Muscle of back (tissue), 11 donors: ENCODE measurements around the gene EPHB2. TPM values are rescaled to one million over a fixed set of nuclear protein-coding genes. Genes with fewer than 3 reads are reported as not detected.

Source experiments
- DNase-seq, 3 donors: peaks; one replicate each; pipeline versions ENCODE4 v3.0.0 to v3.0.0-alpha.2; 2013
- polyA plus RNA-seq, 10 donors: library from polyadenylated mRNA; unstranded; fragments of 120-200 nt; gene quantifications; one replicate each; pipeline ENCODE4 v1.2.1, GENCODE V29; 2013; ENCODE audit not compliant: insufficient read length in 10 of 10

The EPHB2 gene
- polyA plus RNA-seq, 10 donors = 15.9 to 26.2 (median 22.5) TPM

DNA sequence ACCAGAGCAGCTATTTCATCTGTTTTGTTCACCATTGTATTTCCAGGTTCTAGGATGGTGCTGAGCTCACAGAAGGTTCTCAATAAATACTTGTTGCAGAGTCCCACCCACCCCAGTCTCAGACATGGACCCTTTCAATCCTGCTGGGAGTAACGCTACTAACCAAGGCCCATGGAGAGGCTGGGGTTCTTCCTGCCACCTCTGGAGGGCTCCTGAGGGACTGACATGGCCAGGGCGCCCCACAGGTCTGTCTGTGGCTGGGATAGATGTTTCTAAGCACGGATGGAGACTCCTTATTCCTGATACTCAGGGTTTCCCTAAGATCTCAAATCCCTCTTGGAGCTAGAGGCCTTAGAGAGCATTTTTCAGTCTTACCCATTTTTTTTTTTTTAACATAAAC, 87.4 kb downstream of the EPHB2 start:
- DNase-seq = no peak

DNA sequence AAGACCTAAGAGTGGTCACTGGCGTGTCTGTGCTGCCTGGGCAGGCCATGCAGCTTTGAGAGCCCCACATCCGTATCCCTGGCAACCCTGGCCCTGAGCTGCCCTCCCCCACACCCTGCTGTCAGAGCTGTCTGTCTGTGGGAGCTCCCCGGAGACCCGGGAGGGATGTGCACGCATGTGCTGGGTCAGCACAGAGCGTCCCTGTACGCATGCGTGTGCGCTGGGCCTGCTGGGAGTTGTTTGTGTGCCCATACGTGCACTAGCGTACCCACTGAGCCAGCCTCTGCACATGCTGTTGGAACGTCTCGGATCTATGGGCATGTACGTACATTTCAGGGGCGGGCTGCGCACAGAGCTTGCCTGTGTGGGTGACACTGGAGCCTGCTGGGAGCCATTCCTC, 89.3 kb downstream of the EPHB2 start:
- DNase-seq = no peak

DNA sequence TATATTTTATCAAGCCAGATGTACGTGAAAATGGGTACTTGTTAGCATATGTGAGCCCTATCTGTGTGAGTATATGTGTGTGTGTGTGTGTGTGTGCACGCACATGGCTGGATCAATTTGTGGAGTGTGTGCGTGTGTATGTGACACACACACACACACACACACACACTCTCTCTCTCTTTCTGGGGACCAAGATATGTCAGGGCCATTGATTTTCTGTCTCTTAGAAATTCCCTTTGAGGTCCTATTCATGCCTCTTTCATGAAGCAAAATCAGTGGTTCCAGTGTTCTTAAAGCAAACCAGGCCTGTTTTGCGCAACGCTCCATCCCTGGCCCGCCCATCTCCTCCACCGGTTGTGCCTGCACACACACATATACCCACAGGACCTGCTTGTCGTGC, 90.0 kb downstream of the EPHB2 start:
- no peak for DNase-seq

DNA sequence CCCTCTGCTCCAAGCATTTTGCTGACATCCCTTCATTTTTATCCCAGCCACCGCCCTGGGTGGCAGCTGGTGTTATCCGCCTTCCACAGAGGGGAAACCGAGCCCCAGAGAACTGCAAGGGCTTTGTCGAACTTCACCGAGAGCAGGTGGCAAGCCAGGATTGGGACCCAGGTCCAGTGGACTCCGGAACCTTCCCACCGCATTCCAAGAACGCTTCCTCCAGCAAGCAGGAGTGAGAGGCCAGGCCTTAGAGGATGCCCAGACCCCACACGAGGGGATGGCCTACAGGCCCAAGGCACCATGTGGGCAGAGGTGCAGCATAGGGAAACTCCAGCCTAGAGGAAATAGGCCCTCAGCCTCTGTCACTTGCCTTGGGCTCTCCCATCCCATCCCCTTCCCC, 90.7 kb downstream of the EPHB2 start:
- DNase-seq = no peak

DNA sequence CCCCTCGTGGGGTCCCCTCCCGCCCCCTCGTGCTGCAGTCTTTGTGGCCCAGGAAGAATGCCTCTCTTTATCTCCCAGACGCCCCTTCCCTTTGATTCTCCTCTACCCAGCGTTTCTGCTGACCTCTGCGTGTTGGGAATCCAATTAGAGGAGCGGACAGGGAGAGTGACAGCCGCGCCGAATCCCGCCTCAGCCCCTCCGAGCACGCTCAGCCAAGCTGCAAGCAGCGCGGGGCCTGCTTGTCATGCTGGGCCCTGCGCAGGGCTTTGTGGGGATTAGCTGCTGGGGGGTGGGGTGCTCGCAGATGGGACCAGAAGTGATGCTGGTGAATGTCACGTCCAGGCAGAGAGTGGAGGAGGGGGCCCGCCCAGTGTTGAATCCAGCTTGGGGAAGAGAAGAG, 91.1 kb downstream of the EPHB2 start:
- DNase-seq = no peak

DNA sequence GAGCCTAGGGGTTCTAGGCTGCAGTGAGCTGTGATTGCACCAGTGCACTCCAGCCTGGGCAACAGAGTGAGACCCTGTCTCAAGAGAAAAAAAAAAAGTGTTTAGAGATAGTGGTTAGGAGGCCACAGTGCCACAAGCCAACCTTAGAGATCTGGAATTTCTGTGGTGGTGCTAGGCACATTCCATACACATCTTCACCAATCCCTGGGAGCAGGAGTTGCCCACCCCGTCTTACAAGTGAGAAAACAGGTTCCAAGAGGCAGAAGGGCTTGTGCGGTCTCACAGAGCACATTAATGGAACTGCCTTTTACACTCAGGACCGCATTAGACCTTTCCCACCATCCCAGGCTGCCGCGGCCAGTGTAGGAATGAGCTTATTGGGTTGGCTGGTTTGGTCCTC, 93.2 kb downstream of the EPHB2 start:
- DNase-seq = no peak

DNA sequence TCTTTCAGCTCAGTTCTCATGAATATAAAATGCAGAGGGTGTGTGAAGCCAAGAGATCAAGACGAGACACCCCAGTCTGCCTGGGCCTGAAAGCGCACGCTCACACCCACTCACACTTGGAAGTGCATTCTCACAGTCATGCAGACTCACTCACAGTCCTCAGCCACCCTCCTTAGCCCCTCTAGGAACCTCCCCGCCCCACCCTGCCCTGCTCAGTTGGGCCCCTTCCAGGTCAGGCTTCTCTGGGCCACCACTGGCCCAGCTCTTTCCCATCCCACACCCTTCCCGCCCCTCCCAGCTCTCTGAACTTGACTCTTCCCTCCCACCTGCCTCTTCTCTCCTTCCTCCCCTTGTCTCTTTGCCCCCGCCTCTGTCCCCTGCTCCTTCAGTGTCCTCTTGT, 93.8 kb downstream of the EPHB2 start:
- no peak for DNase-seq

DNA sequence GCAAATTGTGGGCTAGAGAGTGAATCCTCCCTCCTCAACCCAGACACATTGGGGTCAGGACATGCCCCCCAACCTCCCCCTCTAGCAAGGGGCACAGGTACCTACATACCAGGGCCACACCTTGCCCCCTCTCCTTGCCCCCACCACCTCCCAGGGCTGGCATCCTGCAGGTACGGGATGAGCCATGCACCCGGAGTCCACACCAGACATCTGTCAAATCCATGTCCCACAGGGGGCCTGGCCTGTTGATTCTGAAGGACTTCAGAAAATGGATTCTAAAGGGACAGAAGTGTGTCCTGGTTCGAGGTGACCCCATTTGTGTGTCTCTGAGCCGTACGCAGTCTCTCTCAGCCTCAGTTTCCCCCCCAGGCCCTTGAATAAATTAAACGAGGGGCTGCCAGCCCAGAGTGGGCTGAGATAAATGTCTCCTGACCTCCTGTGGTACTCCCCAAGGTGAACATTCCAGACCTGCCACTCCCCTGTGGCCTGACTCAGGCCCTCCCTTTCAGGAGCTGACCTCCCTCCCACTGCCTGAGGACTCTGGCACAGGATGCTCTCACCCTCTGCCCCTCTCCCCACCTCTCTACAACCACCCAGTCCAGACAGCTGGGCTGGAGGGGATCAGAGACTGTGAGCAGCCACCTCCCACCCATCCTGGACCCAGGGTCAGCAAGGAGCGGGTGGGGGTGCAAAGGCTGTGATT, 94.5 kb downstream of the EPHB2 start:
- no peak for DNase-seq

DNA sequence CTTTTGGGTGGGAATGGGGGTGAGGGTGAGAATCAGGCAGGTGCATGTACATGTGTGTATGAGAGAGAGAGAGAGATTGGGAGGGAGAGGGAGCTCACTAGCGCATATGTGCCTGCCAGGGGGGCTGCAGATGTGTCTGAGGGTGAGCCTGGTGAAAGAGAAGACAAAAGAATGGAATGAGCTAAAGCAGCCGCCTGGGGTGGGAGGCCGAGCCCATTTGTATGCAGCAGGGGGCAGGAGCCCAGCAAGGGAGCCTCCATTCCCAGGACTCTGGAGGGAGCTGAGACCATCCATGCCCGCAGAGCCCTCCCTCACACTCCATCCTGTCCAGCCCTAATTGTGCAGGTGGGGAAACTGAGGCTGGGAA, 95.0 kb downstream of the EPHB2 start:
- no peak for DNase-seq

DNA sequence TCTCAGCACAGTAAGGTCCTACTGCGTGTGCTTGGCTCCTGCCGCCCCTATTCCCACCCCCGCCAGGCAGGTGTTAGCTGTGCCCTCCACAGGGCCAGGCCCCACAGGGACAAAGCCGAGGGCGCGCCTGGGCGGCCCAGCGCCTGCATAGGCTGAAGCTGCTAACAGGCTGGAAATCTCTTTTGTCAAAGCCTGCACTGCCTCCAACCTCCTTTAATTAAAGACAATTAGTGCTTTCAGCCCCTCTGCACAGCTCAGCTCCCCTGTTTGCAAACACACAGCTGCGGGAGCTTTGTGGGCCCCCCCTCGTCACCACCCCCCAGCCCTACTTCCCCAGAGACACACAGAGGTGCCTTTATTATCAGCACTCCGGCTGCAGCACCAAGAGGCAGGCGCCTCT, 95.9 kb downstream of the EPHB2 start:
- DNase-seq = no peak

DNA sequence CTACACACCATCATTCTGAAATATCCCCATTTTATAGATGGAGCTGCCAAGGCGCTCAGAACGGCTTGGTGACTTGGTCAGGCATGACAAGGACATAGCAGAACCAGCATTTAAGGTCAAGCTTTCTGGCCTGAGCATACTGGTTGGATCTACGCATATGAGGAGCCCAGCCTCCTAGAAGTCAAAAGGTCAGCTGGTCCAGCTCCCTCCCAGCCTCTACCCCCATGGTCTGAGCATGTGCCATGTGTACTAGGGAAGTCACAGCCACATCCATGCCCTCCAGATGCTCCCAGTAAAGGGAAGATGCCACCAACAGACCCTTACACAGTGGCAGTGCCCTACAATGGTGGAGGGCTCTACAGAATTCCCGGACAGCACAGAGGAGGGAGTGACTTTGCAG, 96.7 kb downstream of the EPHB2 start:
- no peak for DNase-seq

DNA sequence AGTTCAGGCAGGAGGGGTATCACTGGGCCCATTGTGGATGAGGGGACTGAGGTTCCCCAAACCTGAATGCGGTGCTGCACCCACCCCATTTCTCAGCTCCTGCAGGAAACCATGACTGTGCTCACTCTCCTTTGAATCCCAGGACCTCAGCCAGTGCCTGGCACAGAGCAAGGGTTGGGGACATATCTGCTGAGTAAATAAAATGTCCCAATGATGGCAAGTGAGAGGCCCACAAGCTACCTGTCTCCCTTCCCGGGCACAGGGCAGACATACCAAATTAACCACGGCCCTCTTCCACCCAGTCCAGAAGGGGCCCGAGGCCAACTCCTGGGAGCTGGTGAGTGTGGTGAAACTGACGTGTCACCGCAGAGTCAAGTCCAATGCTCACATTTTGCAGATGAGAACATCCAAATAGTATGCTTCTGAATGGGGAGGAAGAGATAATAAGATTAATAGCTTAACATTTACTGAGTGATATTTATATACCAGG, 97.6 kb downstream of the EPHB2 start:
- no peak for DNase-seq

DNA sequence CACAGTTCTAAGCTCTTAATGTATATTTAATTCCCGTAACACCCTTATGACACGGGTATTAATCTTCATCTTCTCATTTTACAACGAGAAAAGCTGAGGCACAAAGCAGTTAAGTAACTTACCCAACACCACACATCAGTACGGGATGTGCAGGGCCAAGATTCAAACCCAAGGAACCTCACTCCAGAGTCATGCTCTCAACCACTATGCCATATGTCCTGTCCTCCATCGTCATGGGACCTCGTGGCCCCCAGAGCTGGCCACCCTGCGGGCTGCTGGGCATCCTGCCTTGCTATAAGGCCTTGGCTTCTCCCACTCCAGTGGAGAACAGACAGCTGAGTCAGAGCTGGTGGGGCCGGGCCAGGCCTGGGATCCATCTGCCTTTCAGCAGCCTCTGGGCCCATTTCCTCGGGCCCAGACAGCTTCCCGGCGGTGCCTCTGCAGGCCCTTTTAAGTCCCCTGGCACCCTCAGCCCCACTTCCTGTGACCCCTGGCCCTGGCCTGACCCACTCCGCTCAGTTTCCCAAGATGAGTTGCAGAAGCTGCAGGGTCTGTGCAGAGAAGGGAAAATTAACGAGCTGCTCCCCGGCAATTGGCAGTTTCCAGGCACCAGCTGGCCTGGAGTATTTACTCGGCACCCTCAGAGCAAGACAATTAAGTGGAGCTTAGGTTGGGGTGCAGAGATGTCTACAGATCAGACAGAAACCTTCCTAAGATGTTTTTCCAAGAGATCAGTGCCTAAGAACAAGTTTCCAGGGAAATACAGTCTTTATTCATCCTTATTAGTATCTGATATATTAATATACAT, 98.2 kb downstream of the EPHB2 start:
- peak; percentile 51 to 77 (median 57) for DNase-seq

DNA sequence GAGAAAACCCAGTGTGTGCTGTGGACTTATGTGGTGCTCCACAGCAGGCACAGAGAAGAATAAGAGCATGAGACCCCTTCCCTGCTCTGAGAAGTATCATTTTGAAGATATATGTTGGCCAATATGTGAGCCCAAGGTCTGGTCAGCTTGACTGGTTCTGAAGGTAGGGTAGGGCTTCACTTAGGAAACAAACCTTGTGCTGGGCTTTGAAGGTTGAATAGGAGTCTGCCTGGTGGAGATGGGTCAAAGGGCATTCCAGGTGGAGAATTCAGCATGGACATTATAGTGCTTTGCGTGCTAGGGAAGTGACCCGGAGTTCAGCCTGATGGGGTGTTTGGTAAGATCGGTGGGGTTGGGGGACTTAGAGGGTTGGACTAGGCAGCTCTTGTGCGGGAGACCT, 99.1 kb downstream of the EPHB2 start:
- no peak for DNase-seq

DNA sequence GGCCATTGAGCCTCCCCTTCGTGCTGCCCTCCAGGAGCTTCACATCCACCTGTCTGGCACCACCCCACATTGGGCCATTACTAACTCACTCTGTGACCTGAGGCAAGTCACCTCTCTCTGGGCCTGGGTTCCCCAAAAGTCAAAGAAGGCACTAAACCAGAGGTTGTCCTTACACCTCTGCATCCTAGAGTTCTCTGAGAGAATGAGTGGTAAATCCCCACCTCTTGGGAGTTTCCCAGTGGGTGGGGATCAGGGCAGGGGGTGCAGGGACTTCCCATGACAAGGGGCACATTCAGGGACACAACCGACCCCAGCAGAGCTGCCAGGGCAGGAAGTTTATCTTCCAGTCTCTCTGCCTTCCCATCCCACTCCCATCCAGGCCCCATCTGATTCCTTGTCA, 99.7 kb downstream of the EPHB2 start:
- no peak for DNase-seq

DNA sequence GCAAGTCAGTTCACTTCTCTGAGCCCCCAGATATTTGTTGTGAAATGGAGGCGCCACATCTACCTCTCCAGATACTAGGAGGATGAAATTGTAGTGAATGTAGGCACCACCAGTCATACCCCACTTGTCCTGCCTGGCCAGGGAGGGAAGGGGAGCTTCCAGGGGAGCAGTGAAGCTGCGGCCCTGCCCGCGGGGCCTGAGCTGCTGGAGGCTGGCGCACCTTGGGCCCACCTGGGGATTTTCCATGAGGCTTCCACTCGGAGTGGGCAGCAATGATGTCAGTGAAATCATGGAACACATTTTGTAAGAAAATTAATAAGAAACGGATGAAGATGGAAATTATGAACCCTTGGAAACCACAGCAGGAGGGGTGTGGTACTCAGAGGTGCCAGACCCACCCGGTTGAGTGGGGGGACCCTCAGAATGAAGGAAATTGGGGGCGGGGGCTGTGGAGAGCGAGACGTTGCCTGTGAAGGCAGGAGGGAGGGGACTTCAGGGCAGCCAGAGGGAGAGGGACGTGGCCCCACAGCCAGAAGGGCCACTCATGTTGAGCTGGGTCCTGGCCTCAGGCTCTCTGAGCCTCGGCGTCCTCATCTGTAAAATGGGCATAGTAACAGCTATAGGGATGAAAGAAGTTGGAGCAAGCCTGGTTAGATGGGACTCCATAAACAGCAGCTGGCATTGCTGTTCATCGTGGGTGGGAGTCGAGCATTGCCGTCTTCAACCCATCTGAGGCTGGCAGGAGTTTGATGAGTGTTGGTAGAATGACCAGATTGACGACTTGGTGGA, 101.6 kb downstream of the EPHB2 start:
- DNase-seq = no peak

DNA sequence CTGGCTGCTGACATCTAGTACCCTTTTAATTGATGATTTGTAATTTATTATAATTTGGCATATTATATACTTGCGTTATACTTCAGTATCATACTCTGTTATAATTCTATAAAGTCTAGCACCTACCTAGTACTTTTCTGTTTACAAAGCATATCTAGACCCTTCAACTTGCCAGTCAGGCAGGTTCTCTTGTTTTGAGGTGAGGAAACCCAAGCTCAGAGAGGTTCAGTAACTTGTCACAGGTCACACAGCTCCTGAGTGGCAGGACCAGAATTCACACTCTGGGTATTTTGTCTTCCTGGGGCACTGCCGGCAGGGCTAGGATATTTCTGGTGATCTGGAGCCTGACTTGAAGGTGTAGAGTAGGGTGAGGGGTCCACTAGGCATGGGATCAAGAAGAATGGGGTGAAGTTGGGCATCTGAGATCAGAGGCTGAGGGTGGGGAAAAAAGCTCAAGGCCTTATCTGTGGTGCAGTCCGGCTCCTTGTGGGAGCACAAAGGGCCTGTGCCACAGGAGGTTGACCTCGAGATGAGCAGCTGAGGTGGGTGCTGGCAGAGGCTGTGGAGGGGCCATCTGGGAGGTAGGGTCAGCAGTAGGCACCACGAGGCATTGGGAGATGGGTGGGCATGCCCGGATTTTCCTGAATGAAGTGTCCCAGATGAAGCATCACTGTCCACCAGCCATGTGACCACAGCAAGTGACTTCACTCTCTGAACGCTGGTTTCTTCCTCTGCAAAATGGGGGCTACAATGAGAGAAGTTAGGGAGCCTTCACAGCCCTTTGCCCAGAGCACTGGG, 102.6 kb downstream of the EPHB2 start:
- no peak for DNase-seq

DNA sequence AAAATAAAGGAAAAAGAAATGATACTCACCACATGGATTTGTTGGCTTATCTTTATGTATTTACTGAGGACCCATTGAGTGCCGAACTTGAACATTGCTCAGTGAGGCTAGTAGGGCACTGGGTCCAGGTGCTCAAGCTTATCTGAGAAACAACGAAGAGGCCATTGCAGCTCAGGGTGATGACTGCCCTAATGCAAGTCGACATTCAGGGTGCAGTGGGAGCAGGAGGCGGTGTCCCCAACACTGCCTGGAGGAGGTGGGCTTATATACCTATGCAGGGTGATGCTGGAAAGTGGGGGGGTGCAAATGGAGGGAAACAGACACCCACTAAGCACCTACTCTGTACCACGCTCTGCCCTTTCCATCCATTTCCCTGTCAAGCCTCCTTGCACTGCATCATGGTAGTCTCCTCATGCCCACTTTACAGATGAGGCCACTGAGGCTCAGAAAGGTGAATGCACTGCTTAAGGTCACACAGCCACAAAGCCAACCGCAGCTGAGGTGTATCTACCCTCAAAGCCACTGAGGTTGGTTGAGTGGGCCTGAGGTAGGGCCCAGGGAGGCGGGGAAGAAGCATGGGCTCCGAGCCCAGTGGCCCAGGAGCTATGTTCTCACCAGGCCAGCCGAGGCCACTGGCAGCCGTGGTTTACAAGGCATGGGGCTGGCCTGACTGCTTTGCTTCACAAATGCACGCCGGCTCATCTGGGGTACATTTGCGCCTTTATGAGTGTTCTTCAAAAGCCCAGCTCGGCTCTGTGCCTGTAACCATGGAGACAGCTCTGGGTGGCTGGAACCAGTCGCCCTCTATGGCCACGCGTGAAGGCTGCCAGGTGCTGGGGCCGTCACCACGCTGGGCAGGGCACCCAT, 103.8 kb downstream of the EPHB2 start:
- DNase-seq = peak in 2 of 3 donors; percentile 81 to 93

DNA sequence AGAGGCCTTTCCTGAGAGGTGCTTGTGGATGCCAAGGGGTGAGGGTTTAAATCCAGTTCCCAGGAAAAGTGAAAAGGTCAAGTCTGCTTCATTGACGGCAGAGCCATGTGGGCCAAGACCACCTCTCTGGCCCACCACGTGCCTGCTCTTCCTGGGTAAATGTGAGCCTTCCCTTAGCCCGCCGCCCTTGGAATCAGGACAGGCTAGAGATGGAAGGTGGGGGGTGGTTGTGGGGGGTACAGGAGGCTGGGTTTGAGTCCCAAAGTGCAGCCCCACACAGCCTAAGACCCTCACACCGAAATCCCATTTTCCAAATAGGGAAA, 104.4 kb downstream of the EPHB2 start:
- no peak for DNase-seq

DNA sequence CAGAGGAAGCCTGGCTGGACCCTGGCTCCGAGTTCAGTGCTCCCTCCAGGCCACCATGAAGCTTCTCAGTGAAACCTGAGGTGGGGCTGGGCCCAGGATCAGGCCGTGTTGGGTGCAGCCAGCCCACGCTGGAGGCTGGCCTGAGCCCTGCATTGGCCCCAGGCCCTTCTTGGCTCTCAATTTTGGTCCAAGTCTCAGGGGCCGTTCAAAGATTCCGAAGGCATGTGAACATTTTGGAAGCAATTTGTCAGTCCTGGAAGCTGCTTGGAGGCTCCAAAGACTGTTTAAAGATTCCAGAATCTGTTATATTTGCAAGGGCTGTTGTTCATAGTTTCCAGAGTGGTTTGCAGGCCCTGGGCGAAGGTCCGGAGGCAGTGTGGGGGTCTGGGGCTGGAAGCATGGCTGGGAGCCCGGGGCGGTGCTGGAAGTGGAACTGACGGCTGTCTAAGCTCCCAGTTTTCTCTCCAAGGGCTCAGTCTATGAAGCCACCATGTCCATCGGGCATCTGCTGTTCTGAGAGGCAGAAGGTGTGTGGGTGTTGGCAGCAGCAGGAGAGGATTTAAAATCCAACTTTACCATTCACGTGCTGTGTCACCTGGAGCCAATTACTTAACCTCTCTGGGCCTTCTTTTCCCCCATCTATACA, 104.9 kb downstream of the EPHB2 start:
- peak; percentile 61 to 94 (median 85) for DNase-seq
